HG02973 (cell line): ENCODE results near the gene SDK2.

ENCODE experiments used
- ATAC-seq: cut with Tn5 transposase; IDR thresholded peaks from one replicate; pipeline ENCODE4 v1.9.1; 2021; ENCODE audit warnings: moderate library complexity; ENCODE audit not compliant: unreplicated experiment

Gene SDK2

GRCh38 chr17:73401911-73402310 lies 242.3 kb downstream of the SDK2 start:
- no peak for ATAC-seq

- ATAC-seq, result no peak
These were observed 243.2 kb downstream of the SDK2 start for GRCh38 chr17:73400915-73401545.

DNA sequence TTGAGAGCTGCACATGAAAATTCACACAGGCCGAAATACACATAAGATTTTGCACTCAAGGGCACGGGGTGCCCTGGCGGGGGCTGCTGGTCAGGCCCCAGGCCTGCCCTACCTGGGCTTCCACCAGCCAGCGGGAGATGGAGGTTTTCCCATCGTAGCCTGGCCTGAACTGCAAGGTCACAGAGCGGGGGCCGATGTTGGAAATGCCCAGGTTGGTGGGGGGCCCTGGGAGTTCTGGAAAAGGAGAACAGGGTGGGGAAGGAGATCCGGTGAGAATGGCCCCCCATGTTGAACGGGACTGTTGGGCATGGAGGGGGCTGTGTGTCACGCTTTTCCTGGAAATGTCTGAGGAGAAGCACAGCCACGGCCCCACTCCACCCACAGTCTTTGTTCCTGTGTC lies 245.2 kb downstream of the SDK2 start:
- ATAC-seq, result no peak

DNA sequence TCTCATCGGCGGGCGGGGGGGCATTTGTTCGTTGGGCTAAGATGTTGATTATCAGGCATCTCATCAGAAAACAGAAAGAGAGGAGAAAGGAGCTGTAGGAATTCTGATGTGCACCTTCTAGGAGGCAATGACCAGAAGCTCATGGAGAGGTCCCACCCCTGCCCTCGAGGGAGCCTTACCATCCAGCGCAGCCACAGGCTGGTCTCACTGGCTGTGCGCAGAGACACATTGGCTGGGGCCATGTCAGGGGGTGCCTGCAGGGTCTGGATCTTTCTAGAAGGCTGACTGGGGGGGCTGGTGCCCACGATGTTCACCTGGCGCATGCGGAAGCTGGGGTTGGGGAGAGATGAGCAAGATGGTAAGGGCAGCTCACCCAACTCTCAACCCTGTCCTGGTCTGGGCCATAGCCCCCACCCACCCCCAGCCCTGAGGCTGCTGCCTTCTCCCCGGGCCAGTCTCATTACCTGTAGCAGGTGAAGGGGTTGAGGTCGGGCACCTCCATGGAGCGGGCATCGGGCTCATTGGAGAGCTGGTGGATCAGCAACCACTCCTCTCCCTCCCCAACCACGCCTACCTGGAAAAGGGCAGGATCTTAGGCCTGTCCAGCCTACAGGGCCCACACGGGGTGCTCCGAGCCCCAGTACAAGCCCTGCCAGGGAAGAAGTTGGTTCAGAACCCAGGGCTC lies 246.2 kb downstream of the SDK2 start:
- ATAC-seq, result no peak

GRCh38 chr17:73397278-73397826 lies 246.9 kb downstream of the SDK2 start:
- no peak for ATAC-seq

- ATAC-seq, result no peak
These were observed 247.6 kb downstream of the SDK2 start for GRCh38 chr17:73396431-73397277.

GRCh38 chr17:73394512-73395450 lies 249.5 kb downstream of the SDK2 start:
- ATAC-seq, result no peak

DNA sequence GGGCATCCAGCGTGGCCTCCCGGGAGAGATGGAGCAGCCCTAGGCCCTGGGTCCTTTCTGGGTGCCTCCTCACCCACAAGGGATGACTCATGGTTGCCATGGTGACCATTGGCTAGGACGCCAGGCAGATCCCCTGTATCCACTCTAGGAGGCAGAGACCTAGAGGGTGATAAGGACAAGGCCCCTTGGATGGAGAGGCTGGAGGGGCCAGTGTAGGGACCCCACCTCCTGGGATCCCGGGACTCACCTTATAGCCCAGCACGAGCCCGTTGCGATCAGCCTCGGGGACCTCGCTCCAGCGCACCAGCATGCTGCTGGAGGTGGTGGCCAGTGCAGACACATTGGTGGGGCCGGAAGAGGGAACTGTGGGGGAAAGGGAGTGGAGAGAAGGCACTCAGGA lies 250.3 kb downstream of the SDK2 start:
- ATAC-seq, result no peak

DNA sequence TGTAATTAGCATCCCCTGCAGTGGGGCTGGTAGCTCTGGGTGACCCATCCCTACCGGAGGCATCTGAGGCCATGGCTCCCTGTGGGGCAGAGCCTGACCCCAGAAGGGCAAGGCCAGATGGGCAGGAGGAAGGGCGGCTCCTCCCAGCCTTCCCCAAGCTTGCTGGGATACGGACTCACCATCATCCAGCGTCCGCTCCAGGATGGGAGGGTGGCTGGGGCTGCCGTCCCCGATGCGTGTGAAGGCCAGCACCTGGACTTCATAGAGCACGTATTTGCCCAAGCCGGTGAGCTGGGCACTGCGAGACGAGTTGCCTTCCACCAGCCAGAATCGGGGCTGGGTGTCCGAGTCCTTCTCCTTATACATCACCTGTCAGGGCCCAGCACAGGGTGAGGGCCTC lies 250.9 kb downstream of the SDK2 start:
- no peak for ATAC-seq

GRCh38 chr17:73391331-73392265 lies 252.6 kb downstream of the SDK2 start:
- ATAC-seq, result no peak

DNA sequence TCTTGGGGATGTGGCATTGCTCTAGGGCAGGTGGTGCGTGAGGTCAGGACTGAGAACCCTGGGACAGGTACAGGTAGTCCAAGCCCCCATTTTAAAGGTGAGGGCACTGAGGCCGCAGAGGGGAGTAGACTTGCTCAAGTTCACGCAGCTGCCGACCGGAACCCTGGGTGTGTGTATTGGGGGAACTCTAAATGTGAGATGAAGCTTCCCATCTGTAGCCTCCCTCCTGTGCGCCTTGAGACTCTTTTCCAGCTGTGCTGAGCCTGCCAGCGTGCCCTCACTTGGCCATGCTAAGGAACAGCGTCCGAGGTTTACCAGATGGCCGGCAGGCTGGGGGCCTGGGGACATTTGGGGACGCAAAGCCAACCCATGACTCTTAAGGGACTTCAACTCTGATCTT lies 253.4 kb downstream of the SDK2 start:
- ATAC-seq, result no peak

- ATAC-seq, result no peak
These were observed 254.0 kb downstream of the SDK2 start for GRCh38 chr17:73390221-73390620.

- no peak for ATAC-seq
These were observed 254.8 kb downstream of the SDK2 start for GRCh38 chr17:73389411-73389810.

DNA sequence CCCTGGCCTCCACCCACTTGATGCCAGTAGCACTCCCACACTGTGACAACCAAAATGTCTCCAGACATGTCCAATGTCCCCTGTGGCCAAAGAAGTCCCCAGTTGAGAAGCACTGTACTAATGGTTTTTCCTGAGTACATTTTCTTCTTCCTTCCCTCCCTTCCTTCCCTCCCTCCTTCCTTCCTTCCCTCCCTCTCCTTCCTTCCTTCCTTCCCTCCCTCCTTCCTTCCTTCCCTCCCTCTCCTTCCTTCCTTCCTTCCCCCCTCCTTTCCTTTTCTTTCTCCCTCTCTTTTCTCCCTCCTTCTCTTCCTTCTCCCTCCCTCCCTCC lies 255.7 kb downstream of the SDK2 start:
- no peak for ATAC-seq

GRCh38 chr17:73387746-73388577 lies 256.3 kb downstream of the SDK2 start:
- no peak for ATAC-seq

GRCh38 chr17:73386561-73386960 lies 257.7 kb downstream of the SDK2 start:
- no peak for ATAC-seq

- no peak for ATAC-seq
These were observed 259.3 kb downstream of the SDK2 start for GRCh38 chr17:73384926-73385325.

DNA sequence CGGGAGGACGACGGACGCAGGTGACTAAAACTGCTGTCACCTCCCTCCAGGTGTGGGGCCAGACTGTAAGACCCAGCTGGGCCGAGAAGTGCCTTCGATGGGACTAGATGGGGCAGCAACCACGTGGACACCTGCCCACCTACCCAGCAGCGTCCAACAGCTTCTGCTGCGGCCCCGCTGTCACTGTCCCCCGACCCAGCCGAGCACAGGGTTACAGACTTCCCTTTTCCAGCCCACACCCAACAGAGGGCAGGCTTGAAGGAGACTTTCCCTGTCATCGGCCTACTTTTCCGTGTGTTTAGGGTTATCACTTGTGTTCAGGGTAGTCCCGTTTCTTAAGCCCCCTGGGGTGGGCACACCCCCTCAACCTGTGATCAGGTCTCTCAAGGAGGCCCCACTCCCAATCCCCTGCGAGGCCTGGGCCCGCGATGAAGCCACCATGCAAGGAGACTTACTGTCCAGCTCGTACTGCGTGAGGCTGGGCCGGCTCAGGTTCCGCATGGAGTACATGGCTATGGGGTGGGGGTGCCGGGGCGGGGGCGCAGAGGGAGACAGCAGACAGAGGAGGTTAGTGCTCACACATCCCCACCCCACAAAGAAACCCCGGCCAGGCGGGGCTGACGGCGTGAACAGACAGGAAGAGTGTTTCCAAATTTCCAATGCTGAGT lies 263.7 kb downstream of the SDK2 start:
- ATAC-seq, result no peak
